K562 (cell line): ENCODE data around the gene ASPHD1. TPM values are rescaled to one million over a fixed set of nuclear protein-coding genes. Genes with fewer than 3 reads are reported as not detected.

Experiments used
- BRCA1 ChIP-seq, 2 experiments: fragments of 450-650 bp in 1 of 2; sonication (generic) in 1 of 2; formaldehyde crosslinking in 1 of 2; IDR thresholded peaks; 2 replicates each; pipeline versions ENCODE4 v1.5.0 to v1.6.1; 2017 to 2020; ENCODE audit warnings: mild to moderate bottlenecking in 1 of 2, missing genetic modification reagents in 1 of 2
- CBX1 ChIP-seq: sonication (generic); IDR thresholded peaks from 2 replicates; pipeline ENCODE4 v1.6.1; 2016; ENCODE audit warnings: antibody characterized with exemption, low read depth, mild to moderate bottlenecking
- CC2D1A ChIP-seq: fragments of 450-650 bp; IDR thresholded peaks from 2 replicates; pipeline ENCODE4 v1.6.1; 2017; ENCODE audit warnings: mild to moderate bottlenecking
- HOXB6 ChIP-seq: fragments of 250-450 bp; sonication (Bioruptor Pico); IDR thresholded peaks from 2 replicates; pipeline ENCODE4 v1.5.1; 2022; ENCODE audit warnings: mild to moderate bottlenecking, borderline replicate concordance
- JUN ChIP-seq, 2 experiments: sonication (generic) in 1 of 2; formaldehyde crosslinking in 1 of 2; IDR thresholded peaks; 2 replicates each; pipeline versions ENCODE4 v1.6.1 to v1.8.0; 2012 to 2022; ENCODE audit warnings: borderline replicate concordance in 2 of 2, mild to moderate bottlenecking in 2 of 2, improper control_type of control experiment in 1 of 2, low read depth in 1 of 2, low read length in 1 of 2, missing genetic modification reagents in 1 of 2
- LEF1 ChIP-seq: fragments of 450-650 bp; IDR thresholded peaks from 2 replicates; pipeline ENCODE4 v1.6.1; 2016; ENCODE audit warnings: mild to moderate bottlenecking
- MECOM ChIP-seq: fragments of 250-450 bp; sonication (Bioruptor Pico); IDR thresholded peaks from 2 replicates; pipeline ENCODE4 v1.8.0; 2022; ENCODE audit warnings: inconsistent platforms
- NFIC ChIP-seq: fragments of 450-650 bp; IDR thresholded peaks from 2 replicates; pipeline ENCODE4 v1.6.1; 2017; ENCODE audit warnings: mild to moderate bottlenecking, inconsistent platforms
- SREBF1 ChIP-seq: fragments of 150-350 bp; IDR thresholded peaks from 2 replicates; pipeline ENCODE4 v1.6.1; 2014; ENCODE audit warnings: antibody characterized with exemption, low read depth, low read length, borderline replicate concordance
- TRIM24 ChIP-seq, 2 experiments: fragments of 450-650 bp; IDR thresholded peaks; 2 replicates each; pipeline ENCODE4 v1.6.1; 2016
- ZBTB1 ChIP-seq: sonication (generic); formaldehyde crosslinking; IDR thresholded peaks from 2 replicates; pipeline ENCODE4 v1.8.1; 2023; ENCODE audit warnings: missing genetic modification reagents, low read depth, mild to moderate bottlenecking, borderline replicate concordance
- ZNF354B ChIP-seq: fragments of 250-450 bp; sonication (Bioruptor Pico); IDR thresholded peaks from 2 replicates; pipeline ENCODE4 v1.4.0; 2020
- polyA plus RNA-seq, 8 experiments: library from polyadenylated mRNA; depleted of rRNA in 4 of 8; stranded (reverse) in 5 of 8; unstranded in 3 of 8; fragments of >200 nt; fragmentation: Nextera tagmentation in 2 of 8; fragmentation: Illumina TruSeq in 1 of 8; extraction: Ambion mirVana in 2 of 8; extraction: Trizol in 1 of 8; gene quantifications; 2 replicates each; pipeline versions ENCODE4 v1.2.1 to v1.2.3, GENCODE V29; 2011 to 2014; ENCODE audit warnings: inconsistent platforms in 1 of 8, missing spikeins in 1 of 8
- total RNA-seq, 7 experiments: library from RNA; depleted of rRNA in 6 of 7; stranded (reverse); fragments of >200 nt in 6 of 7; fragmentation: Illumina TruSeq in 2 of 7; extraction: Trizol in 2 of 7; gene quantifications; 2 replicates each; pipeline versions ENCODE4 v1.2.1 to v1.2.3, GENCODE V29; 2011 to 2021; ENCODE audit warnings: low replicate concordance in 1 of 7
- TF ChIP-seq, protein P1 (sequence below): fragments of 450-650 bp; IDR thresholded peaks from 2 replicates; pipeline ENCODE4 v1.6.1; 2014; ENCODE audit warnings: low read depth, mild to moderate bottlenecking, moderate library complexity, borderline replicate concordance
- TF ChIP-seq, protein P2 (sequence below): fragments of 450-650 bp; IDR thresholded peaks from 2 replicates; pipeline ENCODE4 v1.6.1; 2016; ENCODE audit warnings: antibody characterized with exemption
- TF ChIP-seq, protein P3 (sequence below): fragments of 250-450 bp; sonication (Bioruptor Pico); IDR thresholded peaks from 2 replicates; pipeline ENCODE4 v1.8.0; 2022; ENCODE audit warnings: moderate library complexity, mild to moderate bottlenecking, inconsistent platforms
- TF ChIP-seq, protein P4 (sequence below): IDR thresholded peaks from 2 replicates; pipeline ENCODE4 v1.6.1; 2011; ENCODE audit not compliant: insufficient read length; ENCODE audit errors: extremely low read depth
- TF ChIP-seq, protein P5 (sequence below): sonication (generic); formaldehyde crosslinking; IDR thresholded peaks from 2 replicates; pipeline ENCODE4 v1.8.1; 2023; ENCODE audit warnings: mild to moderate bottlenecking, missing genetic modification reagents, moderate library complexity
- TF ChIP-seq, protein P6 (sequence below): fragments of 250-450 bp; sonication (Bioruptor Pico); IDR thresholded peaks from 2 replicates; pipeline ENCODE4 v1.5.0; 2021

Gene ASPHD1
- total and polyA plus RNA-seq, 9 of the 15 experiments (the other 6 are each of a cell fraction or from before 2014, with no cell fraction given) = 0.03 to 0.70 (median 0.24) TPM; not detected in 5

DNA sequence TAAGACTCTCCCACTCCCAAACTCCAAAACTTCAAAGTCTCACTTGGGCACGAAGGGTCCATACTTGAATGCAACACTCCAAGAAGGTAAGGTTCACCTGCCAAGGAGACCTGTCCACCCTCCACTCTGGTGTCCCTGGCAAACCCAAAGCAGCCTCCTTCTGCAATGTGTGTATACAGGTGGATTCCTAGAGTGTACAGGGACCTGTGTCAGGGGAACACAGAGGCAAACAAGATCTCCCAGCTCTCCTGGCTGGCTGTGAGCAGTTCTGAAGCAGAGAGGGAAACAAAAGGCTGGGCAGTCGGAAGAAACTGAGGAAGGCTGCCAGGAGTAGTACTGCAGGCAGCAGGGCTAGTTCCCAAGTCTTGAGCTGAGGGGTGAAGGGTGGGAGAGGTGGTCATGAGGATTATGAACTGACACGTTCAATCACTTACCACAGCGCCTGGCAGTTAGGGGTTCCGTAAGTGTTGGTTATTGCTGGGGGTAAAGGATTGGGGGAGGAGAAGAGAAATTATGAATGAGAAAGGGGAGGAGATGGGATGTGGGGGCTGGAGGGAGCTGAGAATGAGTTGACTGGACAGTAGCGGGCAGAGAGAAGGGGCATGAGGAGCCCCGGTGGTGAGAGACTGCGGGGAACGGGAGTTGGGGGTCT lies 24.9 kb downstream of the ASPHD1 start (continued):
- TF ChIP-seq, protein P1, sequence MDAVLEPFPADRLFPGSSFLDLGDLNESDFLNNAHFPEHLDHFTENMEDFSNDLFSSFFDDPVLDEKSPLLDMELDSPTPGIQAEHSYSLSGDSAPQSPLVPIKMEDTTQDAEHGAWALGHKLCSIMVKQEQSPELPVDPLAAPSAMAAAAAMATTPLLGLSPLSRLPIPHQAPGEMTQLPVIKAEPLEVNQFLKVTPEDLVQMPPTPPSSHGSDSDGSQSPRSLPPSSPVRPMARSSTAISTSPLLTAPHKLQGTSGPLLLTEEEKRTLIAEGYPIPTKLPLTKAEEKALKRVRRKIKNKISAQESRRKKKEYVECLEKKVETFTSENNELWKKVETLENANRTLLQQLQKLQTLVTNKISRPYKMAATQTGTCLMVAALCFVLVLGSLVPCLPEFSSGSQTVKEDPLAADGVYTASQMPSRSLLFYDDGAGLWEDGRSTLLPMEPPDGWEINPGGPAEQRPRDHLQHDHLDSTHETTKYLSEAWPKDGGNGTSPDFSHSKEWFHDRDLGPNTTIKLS = no peak
- no peak for TF ChIP-seq BRCA1 (IDR thresholded peaks at IDR 0.05)
- no peak for TF ChIP-seq BRCA1 (CRISPR knock-in tag; IDR thresholded peaks at IDR 0.05)
- TF ChIP-seq, protein P2, sequence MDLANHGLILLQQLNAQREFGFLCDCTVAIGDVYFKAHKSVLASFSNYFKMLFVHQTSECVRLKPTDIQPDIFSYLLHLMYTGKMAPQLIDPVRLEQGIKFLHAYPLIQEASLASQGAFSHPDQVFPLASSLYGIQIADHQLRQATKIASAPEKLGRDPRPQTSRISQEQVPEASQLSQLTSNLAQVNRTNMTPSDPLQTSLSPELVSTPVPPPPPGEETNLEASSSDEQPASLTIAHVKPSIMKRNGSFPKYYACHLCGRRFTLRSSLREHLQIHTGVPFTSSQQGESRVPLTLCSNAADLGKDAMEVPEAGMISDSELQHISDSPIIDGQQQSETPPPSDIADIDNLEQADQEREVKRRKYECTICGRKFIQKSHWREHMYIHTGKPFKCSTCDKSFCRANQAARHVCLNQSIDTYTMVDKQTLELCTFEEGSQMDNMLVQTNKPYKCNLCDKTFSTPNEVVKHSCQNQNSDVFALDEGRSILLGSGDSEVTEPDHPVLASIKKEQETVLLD = 0 out of 2 replicates have a peak, but pooled peaks have one; percentile 14
- no peak for TF ChIP-seq JUN (IDR thresholded peaks at IDR 0.05; ENCODE audit: borderline replicate concordance, low read depth, low read length)
- no peak for TF ChIP-seq JUN (CRISPR knock-in tag; IDR thresholded peaks at IDR 0.05; ENCODE audit: borderline replicate concordance)
- no peak for TF ChIP-seq CBX1
- no peak for TF ChIP-seq ZNF354B
- TF ChIP-seq, protein P3, sequence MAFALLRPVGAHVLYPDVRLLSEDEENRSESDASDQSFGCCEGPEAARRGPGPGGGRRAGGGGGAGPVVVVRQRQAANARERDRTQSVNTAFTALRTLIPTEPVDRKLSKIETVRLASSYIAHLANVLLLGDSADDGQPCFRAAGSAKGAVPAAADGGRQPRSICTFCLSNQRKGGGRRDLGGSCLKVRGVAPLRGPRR (CRISPR knock-in tag) = no peak
- no peak for TF ChIP-seq SREBF1
- TF ChIP-seq LEF1 = 0 out of 2 replicates have a peak, but pooled peaks have one; percentile 7
- no peak for TF ChIP-seq HOXB6
- no peak for TF ChIP-seq NFIC
- TF ChIP-seq, protein P4, sequence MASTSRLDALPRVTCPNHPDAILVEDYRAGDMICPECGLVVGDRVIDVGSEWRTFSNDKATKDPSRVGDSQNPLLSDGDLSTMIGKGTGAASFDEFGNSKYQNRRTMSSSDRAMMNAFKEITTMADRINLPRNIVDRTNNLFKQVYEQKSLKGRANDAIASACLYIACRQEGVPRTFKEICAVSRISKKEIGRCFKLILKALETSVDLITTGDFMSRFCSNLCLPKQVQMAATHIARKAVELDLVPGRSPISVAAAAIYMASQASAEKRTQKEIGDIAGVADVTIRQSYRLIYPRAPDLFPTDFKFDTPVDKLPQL = no peak
- TF ChIP-seq, protein P5, sequence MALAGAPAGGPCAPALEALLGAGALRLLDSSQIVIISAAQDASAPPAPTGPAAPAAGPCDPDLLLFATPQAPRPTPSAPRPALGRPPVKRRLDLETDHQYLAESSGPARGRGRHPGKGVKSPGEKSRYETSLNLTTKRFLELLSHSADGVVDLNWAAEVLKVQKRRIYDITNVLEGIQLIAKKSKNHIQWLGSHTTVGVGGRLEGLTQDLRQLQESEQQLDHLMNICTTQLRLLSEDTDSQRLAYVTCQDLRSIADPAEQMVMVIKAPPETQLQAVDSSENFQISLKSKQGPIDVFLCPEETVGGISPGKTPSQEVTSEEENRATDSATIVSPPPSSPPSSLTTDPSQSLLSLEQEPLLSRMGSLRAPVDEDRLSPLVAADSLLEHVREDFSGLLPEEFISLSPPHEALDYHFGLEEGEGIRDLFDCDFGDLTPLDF (CRISPR knock-in tag) = no peak
- TF ChIP-seq, protein P6, sequence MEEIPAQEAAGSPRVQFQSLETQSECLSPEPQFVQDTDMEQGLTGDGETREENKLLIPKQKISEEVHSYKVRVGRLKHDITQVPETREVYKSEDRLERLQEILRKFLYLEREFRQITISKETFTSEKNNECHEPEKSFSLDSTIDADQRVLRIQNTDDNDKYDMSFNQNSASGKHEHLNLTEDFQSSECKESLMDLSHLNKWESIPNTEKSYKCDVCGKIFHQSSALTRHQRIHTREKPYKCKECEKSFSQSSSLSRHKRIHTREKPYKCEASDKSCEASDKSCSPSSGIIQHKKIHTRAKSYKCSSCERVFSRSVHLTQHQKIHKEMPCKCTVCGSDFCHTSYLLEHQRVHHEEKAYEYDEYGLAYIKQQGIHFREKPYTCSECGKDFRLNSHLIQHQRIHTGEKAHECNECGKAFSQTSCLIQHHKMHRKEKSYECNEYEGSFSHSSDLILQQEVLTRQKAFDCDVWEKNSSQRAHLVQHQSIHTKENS = no peak
- TF ChIP-seq MECOM (CRISPR knock-in tag) = no peak
- no peak for TF ChIP-seq TRIM24 (IDR thresholded peaks at IDR 0.05)
- TF ChIP-seq ZBTB1 (CRISPR knock-in tag) = no peak
- TF ChIP-seq CC2D1A = no peak
